GM21381 (cell line): Measurements from ENCODE around the gene RETREG3.
"Not testable (repeated sequence)": the region's sequence is repeated elsewhere in the genome, so short reads cannot be mapped to it uniquely, and the experiment has no call there.

Source experiments
- ATAC-seq: cut with Tn5 transposase; IDR thresholded peaks from one replicate; pipeline ENCODE4 v1.9.1; 2021; ENCODE audit warnings: mild to moderate bottlenecking, moderate library complexity; ENCODE audit not compliant: unreplicated experiment

RETREG3 gene, protein sequence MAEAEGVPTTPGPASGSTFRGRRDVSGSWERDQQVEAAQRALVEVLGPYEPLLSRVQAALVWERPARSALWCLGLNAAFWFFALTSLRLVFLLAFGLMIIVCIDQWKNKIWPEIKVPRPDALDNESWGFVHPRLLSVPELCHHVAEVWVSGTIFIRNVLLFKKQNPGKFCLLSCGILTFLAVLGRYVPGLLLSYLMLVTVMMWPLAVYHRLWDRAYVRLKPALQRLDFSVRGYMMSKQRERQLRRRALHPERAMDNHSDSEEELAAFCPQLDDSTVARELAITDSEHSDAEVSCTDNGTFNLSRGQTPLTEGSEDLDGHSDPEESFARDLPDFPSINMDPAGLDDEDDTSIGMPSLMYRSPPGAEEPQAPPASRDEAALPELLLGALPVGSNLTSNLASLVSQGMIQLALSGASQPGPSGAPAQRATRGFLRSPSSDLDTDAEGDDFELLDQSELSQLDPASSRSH

DNA sequence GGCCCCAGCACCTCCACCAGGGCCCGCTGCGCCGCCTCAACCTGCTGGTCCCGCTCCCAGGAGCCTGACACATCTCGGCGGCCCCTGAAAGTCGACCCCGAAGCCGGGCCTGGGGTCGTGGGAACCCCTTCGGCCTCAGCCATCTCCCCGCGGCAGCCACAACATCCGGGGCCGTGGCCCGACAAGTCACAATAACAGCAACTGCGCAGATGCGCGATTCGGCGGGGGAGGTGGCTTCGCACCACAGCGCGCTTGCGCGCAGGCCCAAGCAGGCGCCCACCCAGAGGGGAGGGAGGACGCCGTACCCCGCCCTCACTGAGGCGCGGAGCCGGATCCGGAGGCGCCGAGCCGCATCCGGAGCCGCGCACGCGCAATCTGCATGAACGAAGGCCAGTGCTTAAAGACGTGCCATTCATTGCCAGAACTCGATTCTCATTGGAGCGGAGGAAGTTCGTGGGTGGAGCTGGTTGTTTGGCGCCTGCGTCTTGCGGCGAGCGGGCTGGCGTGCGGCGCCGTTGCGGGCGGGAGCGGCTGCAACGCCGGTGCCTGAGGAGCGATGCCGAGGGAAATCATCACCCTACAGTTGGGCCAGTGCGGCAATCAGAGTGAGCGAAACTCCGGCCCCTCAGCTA lies at the start of gene RETREG3, which contains the start of gene TUBG1:
RETREG3 (minus strand) TSS at position 193 of the 632 bp plus-strand sequence; CDS start at position 143, 50 bp downstream.
TUBG1 (plus strand) TSS at position 502 of the 632 bp plus-strand sequence; CDS start at position 557, 55 bp downstream.
- ATAC-seq, result peak; percentile 92

DNA sequence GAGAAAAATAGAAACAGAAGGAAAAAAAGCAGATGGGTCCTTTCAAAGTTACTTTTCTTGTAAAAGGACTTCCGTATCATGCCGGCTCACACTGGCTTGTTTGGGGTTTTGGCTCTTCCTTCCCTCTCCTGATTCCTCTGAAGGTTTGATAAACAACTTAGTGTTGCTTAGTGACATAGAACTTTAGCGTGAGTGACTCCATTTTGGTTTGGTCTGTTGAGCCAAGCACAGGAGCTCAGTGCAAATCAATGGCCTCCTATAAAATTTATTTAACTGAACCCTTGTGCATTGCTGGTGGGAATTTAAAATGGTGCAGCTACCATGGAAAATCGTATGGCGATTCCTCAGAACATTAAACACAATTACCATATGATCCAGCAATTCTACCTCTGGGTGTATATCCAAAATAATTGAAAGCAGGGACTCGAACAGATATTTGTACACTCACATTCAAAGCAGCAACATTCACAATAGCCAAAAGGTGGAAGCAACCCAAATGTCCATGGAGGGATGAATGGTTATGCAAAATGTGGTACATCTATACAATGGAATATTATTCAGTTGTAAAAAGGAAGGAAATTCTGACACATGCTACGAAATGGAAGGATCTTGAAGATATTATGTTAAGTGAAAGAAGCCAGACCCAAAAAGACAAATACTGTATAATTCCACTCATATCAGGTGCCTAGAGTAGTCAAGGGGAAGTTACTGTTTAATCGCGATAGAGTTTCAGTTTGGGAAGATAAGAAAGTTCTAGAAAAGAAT lies 48.8 kb upstream of the RETREG3 start:
- ATAC-seq, result no peak

DNA sequence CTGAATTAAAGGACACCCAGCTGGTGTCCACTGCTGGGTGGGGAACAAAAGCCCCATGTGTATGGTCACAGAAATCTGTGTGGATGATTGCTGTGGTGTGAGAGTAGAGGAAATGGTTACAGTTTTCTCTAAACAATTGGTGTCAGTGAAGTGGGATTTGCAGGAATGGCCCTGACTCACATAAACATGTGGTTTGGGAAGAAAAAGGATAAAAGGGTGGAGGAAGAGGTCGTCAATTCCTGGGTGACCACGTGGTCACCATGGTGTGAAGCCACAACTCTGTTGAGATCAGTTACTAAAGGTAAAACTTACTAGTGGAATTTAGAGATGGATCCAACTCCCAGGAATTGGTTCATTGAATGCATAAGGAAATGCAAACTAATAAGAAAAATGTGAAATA lies 46.4 kb upstream of the RETREG3 start:
- no peak for ATAC-seq

DNA sequence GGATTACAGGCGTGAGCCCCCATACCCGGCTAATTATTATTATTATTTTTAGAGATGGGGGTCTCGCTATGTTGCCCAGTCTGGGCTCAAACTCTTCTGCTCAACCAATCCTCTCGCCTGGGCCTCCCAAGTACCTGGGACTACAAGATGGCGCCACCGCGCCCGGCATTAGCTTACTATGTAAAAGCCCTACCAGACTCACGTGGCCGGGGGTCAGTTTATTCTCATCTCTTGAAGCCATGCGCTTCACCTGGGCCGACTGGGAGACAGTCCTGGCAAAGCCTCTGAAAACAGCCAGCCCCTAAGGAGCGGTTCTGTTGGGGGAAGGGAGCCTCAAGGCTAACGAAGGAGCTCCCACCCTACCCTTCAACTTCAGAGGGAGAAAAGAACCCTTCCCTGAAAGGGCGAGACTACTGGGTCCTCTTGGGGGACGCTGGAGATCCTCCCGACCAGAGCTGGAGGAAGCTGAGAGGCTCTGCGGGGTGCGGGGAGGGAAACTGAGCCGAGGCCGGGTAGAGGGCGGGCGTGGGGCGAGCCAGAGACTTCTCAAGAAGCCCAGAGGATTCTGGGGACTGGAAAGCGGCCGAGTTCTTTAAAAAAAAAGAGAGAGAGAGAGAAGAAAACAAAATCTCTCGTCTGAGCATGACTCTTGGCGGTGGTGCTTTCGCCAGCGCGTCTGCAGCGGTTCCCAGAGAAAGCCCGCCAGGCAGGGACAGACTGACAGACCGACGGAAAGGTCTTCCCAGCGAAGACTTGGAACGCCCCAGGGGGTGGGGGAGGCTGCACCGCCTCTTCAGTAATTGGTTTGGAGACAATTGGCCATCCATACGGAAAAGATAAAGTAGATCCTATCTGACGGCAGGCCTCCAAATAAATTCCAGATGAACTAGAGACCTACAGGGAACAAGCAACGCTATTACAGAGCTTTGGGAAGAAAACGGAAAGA lies 44.3 kb upstream of the RETREG3 start:
- ATAC-seq, result no peak

DNA sequence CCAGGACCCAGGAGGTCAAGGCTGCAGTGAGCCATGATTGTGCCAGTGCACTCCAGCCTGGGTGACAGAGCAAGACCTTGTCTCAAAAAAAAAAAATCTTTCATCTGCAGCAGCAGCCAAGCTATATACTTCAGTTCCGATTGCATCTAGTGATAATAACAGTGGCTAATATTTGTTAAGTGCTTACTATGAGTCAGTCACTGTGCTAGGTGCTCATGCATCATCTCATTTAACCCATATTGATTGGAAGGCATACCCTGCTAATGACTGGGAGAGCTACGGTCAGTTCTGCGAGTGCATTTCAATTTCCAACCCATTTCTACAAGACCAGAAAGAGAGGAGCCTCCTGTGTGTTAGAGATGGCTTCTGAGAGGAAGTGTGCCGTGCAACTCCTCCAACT lies 42.2 kb upstream of the RETREG3 start:
- ATAC-seq, result no peak

DNA sequence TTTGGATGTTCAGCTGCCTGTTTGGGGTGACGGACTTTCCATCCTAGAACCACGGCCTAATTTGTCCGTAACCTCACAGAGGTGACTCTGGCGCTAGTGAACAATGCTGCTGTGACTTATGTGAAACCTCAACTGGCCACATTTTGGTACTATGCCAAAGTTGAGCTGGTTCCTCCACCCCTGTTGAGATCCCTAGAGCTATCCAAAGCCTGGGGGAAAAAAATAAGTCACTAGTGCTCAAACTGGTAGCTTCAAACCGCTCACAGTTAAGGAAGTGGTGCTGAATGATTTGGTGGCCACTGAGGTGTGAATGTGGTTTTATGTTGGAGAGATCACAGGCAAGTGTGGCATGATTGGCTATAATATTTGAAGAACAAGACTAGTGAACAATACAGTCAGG lies 38.6 kb upstream of the RETREG3 start:
- ATAC-seq, result no peak

DNA sequence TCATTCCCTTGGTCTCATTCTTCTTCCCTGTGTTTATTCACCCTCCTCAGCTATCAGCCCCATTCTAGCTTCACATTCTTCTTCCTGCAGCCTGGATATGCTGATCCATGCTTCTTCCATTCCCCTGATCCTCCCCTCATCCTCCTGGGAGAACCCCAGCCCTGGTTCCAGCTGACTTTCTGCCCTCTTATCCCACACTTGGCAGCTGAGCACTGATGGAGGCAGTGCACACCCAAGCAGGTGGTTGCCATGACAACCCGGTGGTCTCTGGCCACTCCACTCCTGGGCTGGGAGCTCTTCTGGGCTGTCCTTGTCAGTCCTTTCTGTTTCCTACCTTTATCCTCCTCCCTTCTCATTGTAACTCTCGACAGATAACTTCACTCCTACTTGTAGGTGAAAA lies 33.2 kb upstream of the RETREG3 start:
- no peak for ATAC-seq

DNA sequence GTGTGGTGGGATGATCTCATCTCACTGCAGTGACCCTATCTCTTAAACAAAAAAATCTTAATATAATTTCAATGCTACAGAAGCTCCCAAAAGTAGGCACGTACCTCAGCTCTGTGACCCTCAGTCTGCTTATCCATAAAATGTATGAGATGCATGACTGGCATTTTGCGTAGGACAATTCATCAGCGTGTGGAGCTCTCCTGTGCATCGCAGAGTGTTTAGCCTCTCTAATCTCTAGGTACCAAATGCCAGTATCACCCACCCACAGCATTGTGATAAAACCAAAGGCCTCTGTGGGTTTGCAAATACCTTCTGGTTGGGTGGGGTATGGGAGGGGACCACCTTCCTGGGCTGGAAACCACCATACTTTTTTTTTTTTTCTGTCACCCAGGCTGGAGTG lies 30.9 kb upstream of the RETREG3 start:
- no peak for ATAC-seq

DNA sequence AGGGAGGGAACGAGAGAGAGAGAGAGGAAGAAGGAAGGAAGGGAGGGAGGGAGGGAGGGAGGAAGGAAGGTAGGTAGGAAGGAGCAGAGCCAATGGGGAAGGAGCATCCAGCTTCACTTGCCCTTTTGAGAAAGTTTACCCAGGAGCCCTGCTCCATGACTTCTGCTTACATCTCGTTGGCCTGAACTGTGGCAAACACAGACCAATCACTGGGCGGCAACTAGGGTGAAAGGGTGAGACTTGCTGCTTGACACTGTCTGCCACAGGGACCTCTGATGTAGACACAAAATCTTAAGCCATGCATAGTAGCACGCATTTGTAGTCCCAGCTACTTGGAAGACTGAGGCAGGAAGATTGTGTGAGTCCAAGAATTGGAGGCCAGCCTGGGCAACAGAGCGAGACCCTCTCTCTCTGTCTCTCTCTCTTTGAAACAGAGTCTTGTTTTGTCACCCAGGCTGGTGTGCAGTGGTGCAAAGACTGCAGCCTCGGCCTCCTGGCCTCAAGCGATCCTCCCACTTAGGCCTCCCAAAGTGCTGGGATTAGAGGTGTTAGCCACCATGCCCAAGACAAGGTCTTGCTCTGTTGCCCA lies 30.4 kb upstream of the RETREG3 start:
- no peak for ATAC-seq

DNA sequence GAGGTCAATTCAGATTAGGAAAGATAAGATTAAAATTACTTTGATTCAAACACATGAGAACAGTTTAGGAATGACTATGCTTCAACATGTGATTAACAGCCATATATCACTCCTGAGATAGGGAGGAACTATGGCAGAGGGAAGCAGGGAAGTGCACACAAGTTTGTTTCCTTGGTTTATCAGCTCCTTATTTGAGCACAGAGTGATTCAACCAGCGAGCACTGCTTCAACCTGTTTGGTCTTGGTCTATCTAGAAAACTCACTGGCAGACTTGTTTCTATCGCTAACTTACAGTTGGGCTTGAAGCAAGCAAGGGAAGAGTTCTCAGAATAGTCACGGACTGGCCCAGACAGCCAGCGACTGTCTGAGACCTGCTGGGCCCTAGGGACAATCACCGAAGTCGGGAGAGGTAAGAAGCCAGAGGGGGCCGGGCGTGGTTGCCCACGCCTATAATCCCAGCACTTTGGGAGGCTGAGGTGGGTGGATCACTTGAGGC lies 23.8 kb upstream of the RETREG3 start:
- no peak for ATAC-seq

DNA sequence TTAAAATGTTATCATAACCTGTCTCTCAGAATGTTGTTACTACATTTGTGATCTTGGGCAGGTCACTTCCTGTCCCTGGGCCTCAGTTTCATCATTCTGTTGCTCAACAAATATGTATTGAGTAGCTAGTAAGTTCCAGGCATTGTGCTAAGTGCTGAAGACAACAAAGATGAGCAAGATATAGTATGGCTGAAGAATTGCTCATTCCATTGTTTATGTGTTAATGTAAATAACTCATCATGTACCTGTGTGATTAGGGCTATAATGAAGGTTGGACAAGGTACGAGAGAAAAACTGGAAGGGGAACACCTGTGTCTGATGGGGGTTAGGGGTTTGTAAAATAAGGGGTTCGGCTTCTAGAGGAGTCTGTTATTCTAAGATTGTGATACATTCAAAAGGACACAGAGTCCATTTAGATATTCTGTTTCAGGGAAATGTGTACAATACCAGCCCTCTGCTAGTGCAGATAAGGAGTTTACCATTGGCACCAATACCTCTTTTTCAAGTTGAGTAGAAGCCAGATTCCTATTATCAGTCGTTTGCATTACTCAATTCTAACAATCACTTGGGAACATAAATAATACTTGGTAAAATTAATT lies 20.3 kb upstream of the RETREG3 start:
- no peak for ATAC-seq

DNA sequence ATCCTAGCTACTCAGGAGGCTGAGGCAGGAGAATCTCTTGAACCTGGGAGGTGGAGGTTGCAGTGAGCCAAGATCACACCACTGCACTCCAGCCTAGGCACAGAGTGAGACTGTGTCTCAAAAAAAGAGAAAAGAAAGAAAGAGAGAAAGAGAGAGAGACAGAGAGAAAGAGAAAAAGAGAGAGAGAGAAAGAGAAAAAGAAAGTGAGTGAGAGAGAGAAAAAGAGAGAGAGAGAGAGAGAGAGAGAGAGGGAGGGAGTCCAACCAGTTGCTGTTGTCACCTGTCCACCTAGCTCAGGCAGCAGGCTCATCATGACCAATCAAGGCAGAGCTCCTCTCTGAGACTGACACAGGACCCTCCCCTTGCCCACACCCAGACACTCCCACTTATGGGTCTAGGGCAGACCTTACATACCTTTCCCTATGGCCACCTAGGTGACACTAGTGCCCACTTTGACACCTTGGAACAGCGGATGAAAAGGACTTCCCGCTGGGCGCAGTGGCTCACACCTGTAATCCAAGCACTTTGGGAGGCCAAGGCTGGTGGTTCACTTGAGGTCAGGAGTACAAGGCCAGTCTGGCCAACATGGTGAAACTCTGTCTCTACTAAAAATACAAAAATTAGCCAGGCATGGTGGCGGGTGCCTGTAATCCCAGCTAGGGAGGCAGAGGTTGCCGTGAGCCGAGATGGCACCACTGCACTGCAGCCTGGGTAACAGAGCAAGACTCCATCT lies 18.0 kb upstream of the RETREG3 start:
- not testable (repeated sequence) for ATAC-seq

DNA sequence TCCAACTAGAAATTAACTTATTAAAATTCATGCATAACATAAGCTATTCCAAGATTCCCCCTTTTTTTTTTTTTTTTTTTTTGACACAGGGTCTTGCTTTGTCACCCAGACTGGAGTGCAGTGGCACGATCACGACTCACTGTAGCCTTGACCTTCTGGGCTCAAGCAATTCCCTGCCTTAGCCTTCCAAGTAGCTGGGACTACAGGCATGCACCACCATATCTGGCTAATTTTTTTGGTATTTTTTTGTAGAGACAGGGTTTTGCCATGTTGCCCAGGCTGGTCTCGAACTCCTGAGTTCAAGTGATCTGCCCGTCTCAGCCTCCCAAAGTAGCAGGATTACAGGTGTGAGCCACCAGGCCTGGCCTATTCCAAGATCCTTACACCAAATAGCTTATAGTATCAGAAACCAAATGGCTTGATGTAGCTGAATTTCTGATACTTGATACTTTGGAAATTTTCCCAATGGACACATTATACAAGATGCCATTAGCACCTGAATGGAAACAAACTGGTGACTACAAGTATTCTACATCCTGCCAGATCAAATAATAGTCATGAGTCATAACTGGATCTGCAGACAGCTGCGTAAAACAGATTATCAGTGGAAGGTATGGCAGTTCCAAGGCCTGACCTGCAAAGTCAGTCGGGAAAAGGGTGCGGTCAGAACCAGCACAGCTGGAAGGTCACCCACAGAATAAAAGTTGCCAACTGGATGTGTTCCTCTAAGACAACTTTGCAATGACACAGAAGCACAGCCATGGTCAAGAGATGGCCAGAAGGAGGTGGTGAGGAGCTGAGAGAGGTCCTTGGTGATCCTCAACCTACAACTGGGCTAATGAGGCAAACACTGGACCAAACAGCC lies 14.8 kb upstream of the RETREG3 start:
- no peak for ATAC-seq

DNA sequence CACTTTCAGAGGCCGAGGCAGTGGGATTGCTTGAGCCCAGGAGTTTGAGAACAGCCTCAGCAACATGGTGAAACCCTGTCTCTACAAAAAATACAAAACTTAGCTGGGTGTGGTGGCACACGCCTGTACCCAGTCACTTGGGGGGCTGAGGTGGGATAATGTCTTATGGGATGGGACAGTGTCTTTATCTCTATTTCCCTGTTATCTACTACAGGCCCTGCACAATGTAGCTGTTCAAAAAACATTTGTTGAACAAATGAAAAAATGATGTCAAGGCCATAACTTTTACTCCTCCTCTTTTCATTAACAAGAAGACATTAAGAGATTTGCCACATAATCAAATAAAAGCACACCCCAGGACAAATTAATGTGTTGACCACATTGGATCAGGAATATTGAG lies 14.1 kb upstream of the RETREG3 start:
- no peak for ATAC-seq

DNA sequence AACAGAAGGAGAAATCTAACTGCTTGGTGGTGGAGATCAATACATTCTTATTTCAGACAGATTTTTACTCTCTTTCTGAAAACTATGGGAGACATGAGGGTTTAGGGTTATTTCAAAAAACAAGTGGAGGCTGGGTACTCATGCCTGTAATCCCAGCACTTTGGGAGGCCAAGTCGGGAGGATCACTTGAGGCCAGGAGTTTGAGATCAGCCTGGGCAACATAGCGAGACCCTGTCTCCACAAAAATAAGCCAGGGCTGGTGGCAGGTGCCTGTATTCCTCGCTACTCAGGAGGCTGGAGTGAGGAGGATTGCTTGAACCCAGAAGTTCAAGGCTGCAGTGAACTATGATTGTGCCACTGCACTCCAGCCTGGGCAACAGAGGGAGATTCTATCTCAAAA lies 12.8 kb upstream of the RETREG3 start:
- not testable (repeated sequence) for ATAC-seq

DNA sequence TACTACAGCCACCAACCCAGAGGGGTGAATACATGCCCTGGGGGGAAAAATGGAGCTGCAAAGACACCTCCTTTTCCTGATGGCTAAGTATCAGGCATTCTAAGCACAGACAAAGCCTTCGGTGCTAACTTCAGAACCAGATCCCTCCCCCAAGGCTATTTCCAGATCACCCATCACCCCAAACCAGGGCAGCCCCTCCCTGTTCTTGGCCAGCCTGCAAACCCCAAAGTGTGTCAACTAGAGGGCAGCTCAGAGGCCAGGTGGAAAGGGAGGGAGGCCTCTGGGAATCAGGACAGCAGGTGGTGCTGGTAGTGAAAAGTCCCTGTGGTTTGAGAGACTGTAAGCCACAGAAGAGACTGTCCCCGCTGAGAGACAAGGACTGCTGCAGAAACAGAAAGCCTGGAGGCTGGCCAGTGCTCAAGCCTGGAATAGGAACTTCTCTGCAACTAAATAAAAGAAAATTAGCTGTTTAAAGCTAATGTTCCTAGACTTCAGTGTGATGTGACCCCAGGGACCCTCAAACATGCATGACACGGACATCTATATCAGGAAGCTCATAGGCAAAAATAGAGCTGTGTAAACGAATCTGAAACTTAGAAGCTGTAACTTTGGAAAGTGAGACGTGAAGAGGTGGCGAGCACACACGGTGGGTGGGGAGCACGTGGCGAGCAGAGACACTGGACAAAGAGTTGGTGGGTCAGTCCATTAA lies 9.4 kb upstream of the RETREG3 start:
- ATAC-seq, result peak; percentile 82

DNA sequence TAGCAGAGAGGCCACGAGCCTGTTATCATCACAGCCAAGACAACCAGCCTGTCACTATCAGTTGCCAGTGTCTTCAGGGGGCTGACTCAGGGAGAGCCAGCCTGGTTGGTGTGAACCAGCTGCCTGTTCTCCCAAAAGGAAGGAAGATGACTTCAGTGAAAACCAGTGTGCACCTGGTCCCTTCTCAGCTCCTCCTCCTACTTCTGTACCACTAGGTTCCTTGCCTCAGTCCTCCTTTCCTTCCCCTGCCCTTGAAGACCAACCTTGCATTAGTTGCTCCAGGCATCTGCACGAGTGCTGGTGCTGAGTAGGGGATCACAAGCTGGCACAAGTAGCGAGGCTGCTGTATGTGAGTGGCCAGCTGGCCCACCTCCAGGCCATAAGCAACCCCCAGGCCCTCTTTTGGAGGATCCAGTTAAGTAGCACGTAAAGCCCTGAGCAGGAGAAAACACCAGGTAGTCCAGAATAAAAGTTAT lies 8.8 kb upstream of the RETREG3 start:
- peak; percentile 24 for ATAC-seq
